Measurements from ENCODE around the gene UGDH.

DNA sequence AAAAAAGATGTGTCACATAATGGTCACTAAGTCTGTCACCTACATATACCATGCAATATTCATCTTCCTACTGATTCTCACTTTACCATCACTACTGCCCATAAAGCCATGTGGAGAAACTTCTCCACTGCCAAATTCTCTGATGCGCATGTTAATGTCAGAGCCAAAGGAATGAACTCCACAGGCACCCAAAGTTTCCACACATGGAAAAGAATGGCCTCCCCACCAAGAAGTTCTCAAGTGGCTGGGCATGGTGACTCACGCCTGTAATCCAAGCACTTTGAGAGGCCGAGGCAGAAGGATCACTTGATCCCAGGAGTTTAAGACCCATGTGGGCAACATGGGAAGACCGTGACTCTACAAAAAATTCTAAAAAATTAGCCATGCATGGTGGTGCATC, 43.8 kb upstream of the UGDH start:
- TF ChIP-seq RBBP5 (IDR thresholded peaks at IDR 0.05; ENCODE audit: borderline replicate concordance, insufficient read depth, low read length, poor library complexity, severe bottlenecking) (no peak), JUN (IDR thresholded peaks at IDR 0.05; ENCODE audit: borderline replicate concordance, low read depth, low read length) (no peak), JUN (CRISPR knock-in tag; IDR thresholded peaks at IDR 0.05; ENCODE audit: borderline replicate concordance) (no peak), NR1H2 (CRISPR knock-in tag; IDR thresholded peaks at IDR 0.05) (no peak), ZNF589 (CRISPR knock-in tag; IDR thresholded peaks at IDR 0.05; ENCODE audit: low read depth) (no peak), KAT7 (CRISPR knock-in tag; IDR thresholded peaks at IDR 0.05; ENCODE audit: borderline replicate concordance) (no peak)
- TF ChIP-seq, protein P1, sequence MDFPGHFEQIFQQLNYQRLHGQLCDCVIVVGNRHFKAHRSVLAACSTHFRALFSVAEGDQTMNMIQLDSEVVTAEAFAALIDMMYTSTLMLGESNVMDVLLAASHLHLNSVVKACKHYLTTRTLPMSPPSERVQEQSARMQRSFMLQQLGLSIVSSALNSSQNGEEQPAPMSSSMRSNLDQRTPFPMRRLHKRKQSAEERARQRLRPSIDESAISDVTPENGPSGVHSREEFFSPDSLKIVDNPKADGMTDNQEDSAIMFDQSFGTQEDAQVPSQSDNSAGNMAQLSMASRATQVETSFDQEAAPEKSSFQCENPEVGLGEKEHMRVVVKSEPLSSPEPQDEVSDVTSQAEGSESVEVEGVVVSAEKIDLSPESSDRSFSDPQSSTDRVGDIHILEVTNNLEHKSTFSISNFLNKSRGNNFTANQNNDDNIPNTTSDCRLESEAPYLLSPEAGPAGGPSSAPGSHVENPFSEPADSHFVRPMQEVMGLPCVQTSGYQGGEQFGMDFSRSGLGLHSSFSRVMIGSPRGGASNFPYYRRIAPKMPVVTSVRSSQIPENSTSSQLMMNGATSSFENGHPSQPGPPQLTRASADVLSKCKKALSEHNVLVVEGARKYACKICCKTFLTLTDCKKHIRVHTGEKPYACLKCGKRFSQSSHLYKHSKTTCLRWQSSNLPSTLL (IDR thresholded peaks at IDR 0.05) = no peak
- TF ChIP-seq, protein P2, sequence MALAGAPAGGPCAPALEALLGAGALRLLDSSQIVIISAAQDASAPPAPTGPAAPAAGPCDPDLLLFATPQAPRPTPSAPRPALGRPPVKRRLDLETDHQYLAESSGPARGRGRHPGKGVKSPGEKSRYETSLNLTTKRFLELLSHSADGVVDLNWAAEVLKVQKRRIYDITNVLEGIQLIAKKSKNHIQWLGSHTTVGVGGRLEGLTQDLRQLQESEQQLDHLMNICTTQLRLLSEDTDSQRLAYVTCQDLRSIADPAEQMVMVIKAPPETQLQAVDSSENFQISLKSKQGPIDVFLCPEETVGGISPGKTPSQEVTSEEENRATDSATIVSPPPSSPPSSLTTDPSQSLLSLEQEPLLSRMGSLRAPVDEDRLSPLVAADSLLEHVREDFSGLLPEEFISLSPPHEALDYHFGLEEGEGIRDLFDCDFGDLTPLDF (CRISPR knock-in tag; IDR thresholded peaks at IDR 0.05) = no peak
- TF ChIP-seq, protein P3, sequence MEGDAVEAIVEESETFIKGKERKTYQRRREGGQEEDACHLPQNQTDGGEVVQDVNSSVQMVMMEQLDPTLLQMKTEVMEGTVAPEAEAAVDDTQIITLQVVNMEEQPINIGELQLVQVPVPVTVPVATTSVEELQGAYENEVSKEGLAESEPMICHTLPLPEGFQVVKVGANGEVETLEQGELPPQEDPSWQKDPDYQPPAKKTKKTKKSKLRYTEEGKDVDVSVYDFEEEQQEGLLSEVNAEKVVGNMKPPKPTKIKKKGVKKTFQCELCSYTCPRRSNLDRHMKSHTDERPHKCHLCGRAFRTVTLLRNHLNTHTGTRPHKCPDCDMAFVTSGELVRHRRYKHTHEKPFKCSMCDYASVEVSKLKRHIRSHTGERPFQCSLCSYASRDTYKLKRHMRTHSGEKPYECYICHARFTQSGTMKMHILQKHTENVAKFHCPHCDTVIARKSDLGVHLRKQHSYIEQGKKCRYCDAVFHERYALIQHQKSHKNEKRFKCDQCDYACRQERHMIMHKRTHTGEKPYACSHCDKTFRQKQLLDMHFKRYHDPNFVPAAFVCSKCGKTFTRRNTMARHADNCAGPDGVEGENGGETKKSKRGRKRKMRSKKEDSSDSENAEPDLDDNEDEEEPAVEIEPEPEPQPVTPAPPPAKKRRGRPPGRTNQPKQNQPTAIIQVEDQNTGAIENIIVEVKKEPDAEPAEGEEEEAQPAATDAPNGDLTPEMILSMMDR (IDR thresholded peaks at IDR 0.05 in 2 of 3, conservative IDR thresholded peaks at IDR 0.05 in 1 of 3; ENCODE audit: insufficient read depth in 2 of 3, low read depth in 1 of 3, low read length in 3 of 3) = no peak
